Progenitor cell of endocrine pancreas (in vitro differentiated cells): ENCODE measurements around the gene DNAJB12. TPM values are rescaled to one million over a fixed set of nuclear protein-coding genes. Genes with fewer than 3 reads are reported as not detected.

ENCODE experiments used
- DNase-seq: peaks from one replicate; pipeline ENCODE4 v3.0.0; 2021; ENCODE audit warnings: low spot score; ENCODE audit not compliant: unreplicated experiment
- H3K27ac Mint-ChIP-seq: 2 replicates; pipeline ENCODE4 v1.8.0; 2021; ENCODE audit warnings: mild to moderate bottlenecking, moderate library complexity, mixed read lengths
- H3K27me3 Mint-ChIP-seq: 2 replicates; pipeline ENCODE4 v1.8.0; 2021; ENCODE audit warnings: mixed read lengths
- H3K36me3 Mint-ChIP-seq: 2 replicates; pipeline ENCODE4 v1.8.0; 2022; ENCODE audit warnings: mixed read lengths; ENCODE audit not compliant: insufficient read depth
- H3K4me1 Mint-ChIP-seq: 2 replicates; pipeline ENCODE4 v1.8.0; 2021; ENCODE audit warnings: low read depth, mixed read lengths
- H3K4me3 Mint-ChIP-seq: 2 replicates; pipeline ENCODE4 v1.8.0; 2021; ENCODE audit warnings: low read depth, mild to moderate bottlenecking, moderate library complexity, mixed read lengths
- H3K9me3 Mint-ChIP-seq: 2 replicates; pipeline ENCODE4 v1.8.0; 2021; ENCODE audit warnings: low read depth, mixed read lengths
- CTCF ChIP-seq: fragments of 200-600 bp; sonication (generic); IDR thresholded peaks from one replicate; pipeline ENCODE4 v1.5.0; 2021; ENCODE audit warnings: antibody characterized with exemption, mild to moderate bottlenecking; ENCODE audit not compliant: unreplicated experiment
- total RNA-seq: library from RNA; stranded (reverse); gene quantifications from 2 replicates; pipeline ENCODE4 v1.2.1, GENCODE V29; 2021

Gene DNAJB12
- total RNA-seq, 1 donor from 2014 or later, result 34.7 TPM

- Mint-ChIP-seq H3K9me3 (no peaks in the 10 kb centered on the region), H3K36me3 (no peaks in the 10 kb centered on the region), H3K27ac (no peak overlapping the region), H3K27me3 (peaks cover 2% of the 10 kb centered on the region), H3K4me3 (no peak overlapping the region), H3K4me1 (peaks cover 17% of the 10 kb centered on the region)
- no peak for DNase-seq
- no peak for TF ChIP-seq CTCF
These were observed 30.9 kb downstream of the DNAJB12 start for GRCh38 chr10:72323771-72324191.

GRCh38 chr10:72323108-72323749 lies 31.5 kb downstream of the DNAJB12 start:
- H3K4me1 Mint-ChIP-seq, result peaks cover 18% of the 10 kb centered on the region
- H3K27me3 Mint-ChIP-seq, result peaks cover 6% of the 10 kb centered on the region
- no peaks in the 10 kb centered on the region for H3K36me3 Mint-ChIP-seq
- H3K9me3 Mint-ChIP-seq, result no peaks in the 10 kb centered on the region
- DNase-seq, result no peak
- no peak overlapping the region for H3K4me3 Mint-ChIP-seq
- no peak for TF ChIP-seq CTCF
- no peak overlapping the region for H3K27ac Mint-ChIP-seq

GRCh38 chr10:72322280-72323058 lies 32.2 kb downstream of the DNAJB12 start:
- Mint-ChIP-seq H3K36me3 (no peaks in the 10 kb centered on the region), H3K27ac (no peak overlapping the region), H3K4me3 (no peak overlapping the region), H3K27me3 (peaks cover 7% of the 10 kb centered on the region), H3K9me3 (no peaks in the 10 kb centered on the region), H3K4me1 (peaks cover 18% of the 10 kb centered on the region)
- no peak for TF ChIP-seq CTCF
- no peak for DNase-seq

- TF ChIP-seq CTCF, result no peak
- Mint-ChIP-seq H3K27ac (no peak overlapping the region), H3K4me3 (no peak overlapping the region), H3K27me3 (peaks cover 7% of the 10 kb centered on the region), H3K9me3 (no peaks in the 10 kb centered on the region), H3K4me1 (peaks cover 18% of the 10 kb centered on the region), H3K36me3 (no peaks in the 10 kb centered on the region)
- DNase-seq, result no peak
These were observed 32.8 kb downstream of the DNAJB12 start for GRCh38 chr10:72322030-72322279.

GRCh38 chr10:72321248-72322029 lies 33.3 kb downstream of the DNAJB12 start:
- Mint-ChIP-seq H3K36me3 (no peaks in the 10 kb centered on the region), H3K4me3 (no peak overlapping the region), H3K27ac (no peak overlapping the region), H3K9me3 (no peaks in the 10 kb centered on the region), H3K27me3 (peaks cover 7% of the 10 kb centered on the region), H3K4me1 (peaks cover 18% of the 10 kb centered on the region)
- no peak for DNase-seq
- TF ChIP-seq CTCF, result no peak
